Esophagus squamous epithelium (tissue), 5 donors: ENCODE results near the gene PARVG. TPM values are rescaled to one million over a fixed set of nuclear protein-coding genes. Genes with fewer than 3 reads are reported as not detected.

Source experiments
- DNase-seq: peaks from one replicate; lab custom pipeline; 2025; lab: John Stamatoyannopoulos, UW
- H3K27ac ChIP-seq, 4 donors: fragments of 200-600 bp; sonication (generic); one replicate each; pipeline ENCODE4 v1.5.1; 2016 to 2019; ENCODE audit warnings: mild to moderate bottlenecking in 1 of 4
- H3K27me3 ChIP-seq, 4 donors: fragments of 200-600 bp; sonication (generic); 1 replicate in 3 of 4; 2 replicates in 1 of 4; pipeline versions ENCODE4 v1.5.1 to v1.6.0; 2017 to 2021; ENCODE audit warnings: antibody characterized with exemption in 1 of 4
- H3K36me3 ChIP-seq, 3 donors: fragments of 200-600 bp; sonication (generic); one replicate each; pipeline ENCODE4 v1.5.1; 2016 to 2019
- H3K4me1 ChIP-seq, 3 donors: fragments of 200-600 bp; sonication (generic); one replicate each; pipeline ENCODE4 v1.5.1; 2017 to 2019
- H3K4me3 ChIP-seq, 4 donors: fragments of 200-600 bp; sonication (generic); 1 replicate in 3 of 4; 2 replicates in 1 of 4; pipeline ENCODE4 v1.5.1; 2016 to 2019; ENCODE audit warnings: mild to moderate bottlenecking in 2 of 4, moderate library complexity in 1 of 4
- H3K9me3 ChIP-seq, 3 donors: fragments of 200-600 bp; sonication (generic); one replicate each; pipeline ENCODE4 v1.5.1; 2016 to 2019
- CTCF ChIP-seq, 6 experiments: fragments of 450-650 bp in 4 of 6; fragments of 200-600 bp in 2 of 6; sonication (generic) in 2 of 6; IDR thresholded peaks; one replicate each; pipeline ENCODE4 v1.5.1; 2016 to 2019; ENCODE audit warnings: antibody characterized with exemption in 6 of 6, mild to moderate bottlenecking in 4 of 6, moderate library complexity in 4 of 6
- POLR2A ChIP-seq, 4 donors: fragments of 450-650 bp; IDR thresholded peaks; one replicate each; pipeline ENCODE4 v1.6.1; 2017; ENCODE audit warnings: antibody characterized with exemption in 4 of 4, mild to moderate bottlenecking in 4 of 4, moderate library complexity in 3 of 4
- WGBS, 2 donors: methylation state at CpG; one replicate each; pipeline ENCODE4 v1.1.5; 2018; 5-methylcytosine and 5-hydroxymethylcytosine counted together
- intact Hi-C: fragments of 100-400 bp; cut with DNase I; formaldehyde crosslinking; loops from one replicate; pipeline ENCODE4 v1.15.0; 2022
- total RNA-seq, 4 donors: library from RNA; depleted of rRNA; stranded (reverse); fragments of >200 nt; gene quantifications; one replicate each; pipeline ENCODE4 v1.1.0, GENCODE V29; 2016
- donor health status: DM: yes; HTN: yes; CAD: no.

The PARVG gene
- total RNA-seq, 4 donors from 2014 or later = 0.42 to 26.1 (median 2.2) TPM

DNA sequence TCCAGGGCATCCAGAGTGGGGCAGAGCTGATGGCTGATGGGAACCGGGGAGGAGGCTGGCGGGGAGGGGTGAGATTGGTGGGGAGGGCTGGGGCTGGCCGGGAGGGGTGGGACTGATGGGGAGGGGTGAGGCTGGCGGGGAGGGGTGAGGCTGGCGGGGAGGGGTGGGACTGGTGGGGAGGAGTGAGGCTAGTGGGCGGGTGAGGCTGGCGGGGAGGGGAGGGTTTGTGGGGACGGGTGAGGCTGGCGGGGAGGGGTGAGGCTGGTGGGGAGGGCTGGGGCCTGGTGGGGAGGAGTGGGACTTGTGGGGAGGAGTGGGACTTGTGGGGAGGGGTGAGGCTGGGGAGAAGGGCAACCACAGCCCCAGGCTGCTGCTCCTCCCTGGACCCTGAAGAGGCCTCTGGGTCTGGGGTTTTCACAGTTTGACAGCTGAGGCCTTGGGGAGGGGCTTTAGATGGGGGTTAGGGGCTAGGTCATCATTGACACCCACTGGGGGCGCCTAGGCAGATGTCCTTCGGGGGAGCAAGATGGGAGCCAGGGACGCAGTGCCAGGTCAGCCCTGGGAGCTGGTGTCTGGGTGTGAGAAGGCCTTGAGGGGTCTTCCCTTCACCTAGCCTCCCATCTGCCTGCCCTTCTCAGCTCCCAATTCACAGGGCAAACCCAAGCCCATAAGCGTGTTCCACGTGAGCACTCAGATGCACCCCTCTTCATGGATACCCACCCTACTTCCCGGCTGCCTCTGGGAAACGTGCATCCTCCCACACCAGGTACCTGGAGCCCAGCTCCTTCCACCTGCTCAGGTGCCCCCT is 26.7 kb downstream of the PARVG start:
- H3K4me3 ChIP-seq = no peak overlapping the region
- peaks cover 0 to 11% (median 9%) of the 10 kb centered on the region in 3 donors for H3K4me1 ChIP-seq
- intact Hi-C loops = no loop called here
- H3K27ac ChIP-seq = no peak overlapping the region
- peaks cover 0 to 44% (median 0%) of the 10 kb centered on the region in 4 donors for H3K27me3 ChIP-seq
- 78 to 93% methylated on average over 7 to 9 of the region's 16 CpGs for WGBS, 2 donors
- TF ChIP-seq CTCF (IDR thresholded peaks at IDR 0.05) = no peak
- no peak for TF ChIP-seq POLR2A (IDR thresholded peaks at IDR 0.05)
- no peaks in the 10 kb centered on the region for H3K36me3 ChIP-seq
- no peak for DNase-seq
- H3K9me3 ChIP-seq = no peaks in the 10 kb centered on the region

- no peak for DNase-seq
- Histone ChIP-seq H3K4me3 (no peak overlapping the region), H3K27me3 (peaks cover 0 to 44% (median 0%) of the 10 kb centered on the region in 4 donors), H3K27ac (no peak overlapping the region), H3K9me3 (no peaks in the 10 kb centered on the region), H3K36me3 (no peaks in the 10 kb centered on the region), H3K4me1 (peaks cover 0 to 14% (median 13%) of the 10 kb centered on the region in 3 donors)
- WGBS, 2 donors = 83 to 86% methylated on average over 2 to 4 of the region's 4 CpGs
- no peak for TF ChIP-seq POLR2A (IDR thresholded peaks at IDR 0.05)
- no peak for TF ChIP-seq CTCF (IDR thresholded peaks at IDR 0.05)
- intact Hi-C loops = no loop called here
Observed at GRCh38 chr22:44207981-44208317, 27.2 kb downstream of the PARVG start.

DNA sequence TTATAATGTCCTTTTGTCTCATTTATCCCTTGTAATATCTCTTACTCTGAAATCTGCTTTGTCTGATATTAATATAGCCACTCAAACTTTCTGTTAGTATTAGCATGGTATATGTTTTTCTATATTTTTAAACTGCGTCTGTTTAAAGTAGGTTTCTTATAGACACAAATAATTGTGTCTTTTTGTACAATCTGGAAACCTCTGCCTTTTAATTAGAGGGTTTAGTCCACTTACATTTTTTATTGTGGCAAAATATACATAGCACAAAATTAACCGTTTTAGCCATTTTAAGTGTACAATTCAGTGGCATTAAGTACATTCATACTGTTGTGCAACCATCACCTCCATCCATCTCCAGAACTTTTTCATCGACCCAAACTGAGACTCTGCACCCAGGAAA is 28.6 kb downstream of the PARVG start:
- intact Hi-C loops = no loop called here
- Histone ChIP-seq H3K27me3 (peaks cover 0 to 48% (median 0%) of the 10 kb centered on the region in 4 donors), H3K4me1 (peaks cover 0 to 14% (median 13%) of the 10 kb centered on the region in 3 donors), H3K36me3 (no peaks in the 10 kb centered on the region), H3K9me3 (no peaks in the 10 kb centered on the region), H3K4me3 (no peak overlapping the region), H3K27ac (no peak overlapping the region)
- no peak for DNase-seq
- TF ChIP-seq POLR2A (IDR thresholded peaks at IDR 0.05) (no peak), CTCF (IDR thresholded peaks at IDR 0.05) (no peak)
- WGBS, 2 donors = 82 to 89% methylated on average over 3 of the region's 3 CpGs

DNA sequence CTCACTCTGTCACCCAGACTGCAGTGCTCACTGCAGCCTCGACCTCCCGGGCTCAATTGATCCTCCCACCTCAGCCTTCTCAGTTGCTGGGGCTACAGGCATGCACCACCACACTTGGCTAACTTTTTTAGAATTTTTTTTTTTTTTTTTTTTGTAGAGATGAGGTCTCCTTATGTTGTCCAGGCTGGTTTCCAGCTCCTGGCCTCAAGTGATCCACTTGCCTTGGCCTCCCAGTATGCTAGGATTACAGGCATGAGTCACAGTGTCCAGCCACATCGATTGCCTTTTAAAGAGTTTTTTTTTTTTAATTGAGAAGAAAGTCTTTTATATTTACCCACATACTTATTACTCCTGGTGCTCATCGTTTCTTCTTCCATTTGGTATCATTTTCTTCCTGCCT is 30.0 kb downstream of the PARVG start:
- peaks cover 0 to 10% (median 0%) of the 10 kb centered on the region in 3 donors for H3K9me3 ChIP-seq
- H3K27me3 ChIP-seq = peaks cover 0 to 45% (median 0%) of the 10 kb centered on the region in 4 donors
- no peak overlapping the region for H3K4me3 ChIP-seq
- 62 to 65% methylated on average over 4 of the region's 4 CpGs for WGBS, 2 donors
- no peak overlapping the region for H3K27ac ChIP-seq
- intact Hi-C loops = no loop called here
- TF ChIP-seq CTCF (IDR thresholded peaks at IDR 0.05) = no peak
- TF ChIP-seq POLR2A (IDR thresholded peaks at IDR 0.05) = no peak
- no peak for DNase-seq
- H3K4me1 ChIP-seq = peaks cover 0 to 14% (median 13%) of the 10 kb centered on the region in 3 donors
- no peaks in the 10 kb centered on the region for H3K36me3 ChIP-seq

GRCh38 chr22:44211256-44211945 is 30.7 kb downstream of the PARVG start:
- peaks cover 0 to 14% (median 13%) of the 10 kb centered on the region in 3 donors for H3K4me1 ChIP-seq
- H3K9me3 ChIP-seq = peaks cover 0 to 12% (median 0%) of the 10 kb centered on the region in 3 donors
- TF ChIP-seq POLR2A (IDR thresholded peaks at IDR 0.05) = no peak
- TF ChIP-seq CTCF (IDR thresholded peaks at IDR 0.05) = no peak
- WGBS, 2 donors = 61 to 65% methylated on average over 6 of the region's 6 CpGs
- intact Hi-C loops = no loop called here
- H3K4me3 ChIP-seq = no peak overlapping the region
- H3K27ac ChIP-seq = peak overlapping the region in 3 of 4 donors; percentile 48 to 66 (median 61)
- H3K27me3 ChIP-seq = peaks cover 0 to 48% (median 0%) of the 10 kb centered on the region in 4 donors
- H3K36me3 ChIP-seq = no peaks in the 10 kb centered on the region
- DNase-seq = no peak
